GM18499 (cell line): ENCODE results near the gene ZDHHC17.

Experiments used
- ATAC-seq: cut with Tn5 transposase; IDR thresholded peaks from one replicate; pipeline ENCODE4 v1.9.1; 2021; ENCODE audit warnings: moderate number of reproducible peaks; ENCODE audit not compliant: insufficient read depth, unreplicated experiment

Gene ZDHHC17

DNA sequence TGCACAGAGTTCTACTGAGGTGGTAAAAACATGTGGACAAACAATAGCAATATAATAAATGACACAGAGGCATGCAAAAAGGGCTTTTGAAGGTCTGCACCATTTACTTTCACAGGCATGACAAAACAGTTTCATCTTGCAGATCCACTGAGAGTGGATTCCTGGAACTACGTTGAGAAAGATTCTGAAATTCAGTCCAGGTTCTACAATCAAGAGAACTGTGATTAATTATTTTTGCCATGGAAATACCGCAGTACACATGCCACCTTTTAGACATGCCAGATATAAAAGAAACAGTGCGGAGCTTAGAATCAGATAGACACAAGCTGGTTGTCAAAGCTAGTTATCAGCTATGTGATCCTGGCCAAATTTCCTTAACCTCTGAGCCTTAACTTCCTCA lies 110.1 kb downstream of the ZDHHC17 start:
- no peak for ATAC-seq

DNA sequence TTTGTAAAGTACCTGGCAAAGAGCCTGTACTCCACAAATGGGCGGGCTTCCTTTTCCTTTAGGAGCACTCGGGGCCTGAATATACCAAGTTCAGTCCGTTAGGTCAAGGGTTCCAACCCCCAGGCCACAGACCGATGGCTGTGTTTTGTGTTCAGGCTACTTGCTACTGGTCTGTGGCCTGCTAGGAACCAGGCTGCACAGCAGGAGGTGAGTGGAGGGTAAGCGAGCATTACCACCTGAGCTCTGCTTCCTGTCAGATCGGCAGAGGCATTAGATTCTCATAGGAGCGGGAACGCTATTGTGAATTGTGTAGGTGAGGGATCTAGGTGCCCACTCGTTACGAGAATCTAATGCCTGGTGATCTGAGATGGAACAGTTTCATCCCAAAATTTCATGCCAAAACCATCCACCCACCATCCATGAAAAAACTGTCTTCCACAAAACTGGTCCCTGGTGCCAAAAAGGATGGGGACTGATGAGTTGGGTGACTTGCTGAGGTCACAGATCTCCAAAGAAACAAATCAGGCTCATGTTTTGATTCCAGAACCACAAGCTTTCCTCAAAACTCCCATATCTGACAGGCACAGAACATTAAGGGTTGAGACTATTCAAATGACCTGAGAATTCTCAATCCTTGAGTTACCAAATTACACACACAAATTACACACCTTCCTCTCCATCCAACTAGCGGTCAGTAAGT lies 110.7 kb downstream of the ZDHHC17 start:
- ATAC-seq, result no peak

DNA sequence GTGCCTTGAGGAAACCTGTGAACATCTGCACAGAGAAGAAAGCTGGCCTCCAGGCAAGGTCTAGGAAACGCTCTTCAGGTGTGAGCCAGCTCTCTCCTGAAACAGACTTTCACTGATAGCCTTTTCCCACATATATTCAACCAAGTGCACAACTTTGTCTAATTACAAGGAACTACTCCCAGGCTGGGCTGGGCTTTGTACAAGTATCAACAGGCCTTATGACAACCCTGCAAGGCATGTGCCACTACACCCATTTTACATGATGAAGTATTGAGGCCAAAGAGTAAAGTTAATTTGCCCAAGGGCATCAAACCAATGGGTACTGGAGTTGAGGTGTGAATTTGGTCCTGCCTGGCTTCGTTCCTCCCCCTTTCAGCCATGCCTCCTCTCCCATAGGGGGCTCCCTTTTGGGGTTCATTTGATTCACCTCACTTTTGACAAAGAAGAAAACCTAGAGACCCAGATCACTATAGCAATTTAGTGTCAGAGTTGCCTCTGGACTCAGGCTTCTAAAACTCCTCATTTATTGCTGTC lies 112.8 kb downstream of the ZDHHC17 start:
- no peak for ATAC-seq

DNA sequence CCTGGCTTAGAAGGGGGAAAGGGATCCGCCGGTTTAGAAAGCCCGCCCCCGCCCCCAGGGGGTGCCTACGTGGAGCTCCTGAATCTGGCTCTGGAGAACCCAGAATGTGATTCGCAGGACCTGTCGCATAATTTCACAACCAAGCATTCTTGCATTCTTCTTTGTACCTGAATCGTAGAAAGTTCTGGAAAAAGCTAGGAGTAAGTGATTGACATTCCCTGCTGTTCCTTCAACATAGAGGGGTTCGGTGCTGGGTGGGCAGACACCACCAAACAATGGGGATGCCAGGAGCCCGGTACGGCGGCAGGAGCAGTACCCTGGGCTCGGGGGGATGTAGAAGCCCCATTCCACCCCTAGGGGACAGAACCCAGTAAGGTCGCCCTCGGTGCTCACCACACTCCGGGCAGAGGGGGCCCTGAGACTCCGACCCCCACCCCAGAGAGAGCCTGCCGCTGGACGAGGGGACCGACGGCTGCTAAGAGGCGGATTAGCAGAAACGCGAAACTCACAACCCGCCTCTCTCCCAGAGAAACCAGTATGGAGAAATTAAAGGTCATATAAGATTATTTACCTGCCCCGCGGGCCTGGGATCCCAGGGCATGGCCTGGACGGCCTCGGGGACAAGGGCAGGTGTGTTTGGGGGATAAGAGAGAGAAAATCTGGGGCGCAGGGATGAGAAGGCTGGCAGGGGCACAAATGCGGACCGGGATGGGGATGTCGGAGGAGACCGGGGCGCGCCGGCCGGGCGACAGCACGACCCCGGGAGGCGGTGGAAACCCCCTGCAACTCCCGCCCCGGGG lies 114.4 kb downstream of the ZDHHC17 start:
- ATAC-seq, result peak; percentile 25

DNA sequence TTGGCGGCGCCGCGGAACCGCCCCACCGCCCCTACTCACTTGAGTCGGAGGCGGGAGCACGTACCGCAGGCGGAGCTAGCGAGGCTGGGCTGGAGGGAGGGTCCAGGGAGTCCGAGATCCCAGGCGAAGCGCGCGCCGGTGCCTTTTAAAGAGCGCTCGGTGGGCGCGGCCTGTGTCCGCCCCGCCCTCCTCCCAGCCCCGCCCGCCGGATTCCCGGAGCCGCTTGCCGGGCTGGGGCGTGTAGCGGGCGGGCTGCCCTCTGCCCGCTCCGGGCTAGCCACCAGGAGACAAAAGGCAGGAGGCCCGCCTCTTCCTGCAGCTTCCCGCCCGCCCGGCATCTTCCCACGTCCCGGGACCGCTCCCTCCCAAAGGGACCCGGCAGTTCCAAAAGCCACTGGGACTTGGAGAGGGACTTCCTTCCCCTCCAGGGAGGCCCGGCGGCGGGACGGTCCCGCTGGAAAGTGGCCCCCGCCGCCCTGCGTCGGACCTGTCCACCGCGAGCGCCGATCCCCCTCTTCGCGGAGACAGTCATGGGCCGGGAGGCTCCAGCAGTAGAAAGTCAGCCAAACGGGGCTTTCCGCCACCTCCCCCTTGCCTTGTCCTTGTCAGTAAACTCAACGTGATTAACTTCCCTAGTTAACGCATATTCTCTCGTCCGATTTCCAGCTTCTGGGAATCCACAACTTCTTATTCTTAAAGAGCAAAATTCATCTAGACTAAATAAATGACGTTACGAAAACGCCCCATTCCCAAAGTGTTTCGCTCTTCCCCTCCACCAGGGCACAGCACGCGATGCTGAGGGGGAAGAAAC lies 115.2 kb downstream of the ZDHHC17 start, which contains the start of gene CSRP2:
TSS of gene CSRP2 (minus strand) at position 121 of the 811 bp plus-strand sequence. CDS start 12,759 bp downstream, outside the sequence.
- ATAC-seq, result peak; percentile 55

DNA sequence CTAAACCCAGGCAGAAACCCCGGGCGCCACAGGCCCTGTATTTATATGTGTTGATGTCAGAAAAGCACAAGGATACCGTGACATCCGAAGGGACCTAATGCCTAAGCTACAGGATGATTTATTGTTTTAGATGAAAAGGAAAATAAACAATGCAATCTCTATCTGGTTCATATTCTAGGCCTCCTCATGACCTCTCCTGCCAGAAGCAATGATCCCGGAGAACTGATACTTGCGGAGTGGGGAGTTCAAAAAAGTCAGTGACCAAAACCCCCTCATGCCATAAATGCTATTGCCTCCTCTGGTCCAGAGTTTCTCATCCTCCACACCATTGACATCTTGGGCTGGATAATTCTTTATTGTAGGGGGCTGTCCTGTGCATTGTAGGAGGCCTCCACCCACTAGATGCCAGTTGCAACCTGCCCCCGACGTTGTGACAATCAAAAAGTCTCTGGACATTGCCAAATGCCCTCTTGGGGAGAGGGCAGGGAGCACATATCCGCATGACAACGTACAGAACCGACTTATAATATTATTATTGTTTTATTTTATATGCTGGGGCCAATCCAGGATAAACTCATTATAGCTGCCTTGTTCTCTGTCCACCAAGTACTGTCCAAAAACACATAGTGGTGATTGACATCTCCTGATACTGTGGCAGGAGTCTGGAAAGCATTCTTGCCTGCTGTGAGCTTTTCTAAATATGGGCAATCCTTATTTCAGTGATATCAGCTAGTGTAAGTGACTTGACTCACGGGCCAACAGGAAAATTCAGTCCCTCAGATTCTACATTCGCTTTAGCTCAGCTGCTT lies 116.0 kb downstream of the ZDHHC17 start:
- no peak for ATAC-seq

DNA sequence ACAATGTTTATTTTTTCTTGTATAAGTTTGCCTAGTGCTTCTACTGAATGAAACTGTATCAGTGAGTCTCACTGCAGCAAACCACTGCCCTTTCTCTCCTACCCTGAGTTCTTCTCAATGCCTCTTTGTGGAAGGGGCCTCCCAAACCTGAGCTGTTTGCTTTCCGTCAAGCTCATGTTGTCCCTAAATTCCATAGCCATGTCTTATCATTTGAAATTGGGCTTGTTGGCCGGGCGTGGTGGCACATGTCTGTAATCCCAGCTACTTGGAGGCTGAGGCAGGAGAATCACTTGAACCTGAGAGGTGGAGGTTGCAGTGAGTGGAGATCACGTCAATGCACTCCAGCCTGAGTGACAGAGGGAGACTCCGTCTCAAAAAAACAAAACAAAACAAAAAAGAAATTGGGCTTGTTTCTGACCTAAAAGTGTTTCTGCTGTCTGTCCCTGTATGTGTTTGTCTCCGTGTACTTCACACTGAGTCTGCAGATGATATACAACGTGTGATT lies 116.7 kb downstream of the ZDHHC17 start:
- no peak for ATAC-seq

DNA sequence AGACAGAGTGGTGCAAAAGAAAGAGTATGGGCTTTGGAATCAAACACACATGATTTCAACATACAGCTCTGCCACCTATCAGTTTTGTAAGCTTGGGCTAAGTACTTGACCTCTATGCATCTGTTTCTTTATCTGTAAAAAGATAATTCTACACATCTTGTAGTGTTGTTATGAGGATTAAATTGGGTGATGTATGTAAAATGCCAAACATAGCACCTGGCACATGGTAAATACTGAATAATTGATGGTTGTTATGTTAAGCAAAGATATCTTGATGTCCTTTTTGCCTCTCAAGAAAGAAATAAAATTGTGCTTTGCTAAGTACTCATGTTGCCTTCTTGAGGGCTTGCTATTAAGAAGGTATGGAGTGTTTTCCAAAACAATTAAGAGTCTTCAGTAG lies 117.2 kb downstream of the ZDHHC17 start:
- ATAC-seq, result no peak

DNA sequence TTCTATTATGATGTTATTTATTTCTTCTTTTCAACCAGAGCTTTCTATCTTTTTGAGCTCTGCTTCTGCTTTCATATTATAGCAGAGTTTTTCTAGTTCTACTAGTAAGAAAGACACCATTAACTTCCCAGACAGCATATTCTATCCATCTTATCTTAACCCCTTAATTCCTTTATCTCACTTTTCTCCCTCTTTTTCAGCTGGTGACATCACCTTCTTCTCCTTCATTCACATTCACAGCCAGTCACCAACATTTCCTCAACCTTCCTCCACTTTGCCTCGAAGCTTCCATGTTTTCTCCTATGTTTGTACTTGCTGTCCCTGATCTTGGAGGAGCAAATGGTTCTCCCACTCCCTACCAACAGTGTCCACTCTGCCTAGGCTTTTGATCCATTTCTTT lies 118.5 kb downstream of the ZDHHC17 start:
- ATAC-seq, result no peak

DNA sequence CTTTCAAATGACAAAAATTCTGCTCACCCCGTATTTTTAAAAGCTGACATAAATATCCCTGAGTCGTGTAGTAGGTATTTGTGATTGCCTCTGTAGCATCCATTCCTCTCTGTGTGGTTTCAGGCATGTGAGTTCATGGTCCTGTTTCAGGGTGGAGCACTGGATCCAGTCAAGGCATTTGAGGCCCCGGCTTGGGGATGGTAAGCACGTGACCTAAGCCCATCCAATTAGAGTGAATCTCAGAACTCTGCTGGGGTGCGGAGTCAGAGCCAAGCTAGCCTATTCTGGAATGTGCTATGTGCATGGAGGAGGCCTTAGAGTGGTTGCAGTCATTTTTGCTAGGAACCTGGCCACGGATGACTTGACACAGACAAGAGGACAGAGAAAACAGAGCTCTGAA lies 119.2 kb downstream of the ZDHHC17 start:
- ATAC-seq, result no peak

DNA sequence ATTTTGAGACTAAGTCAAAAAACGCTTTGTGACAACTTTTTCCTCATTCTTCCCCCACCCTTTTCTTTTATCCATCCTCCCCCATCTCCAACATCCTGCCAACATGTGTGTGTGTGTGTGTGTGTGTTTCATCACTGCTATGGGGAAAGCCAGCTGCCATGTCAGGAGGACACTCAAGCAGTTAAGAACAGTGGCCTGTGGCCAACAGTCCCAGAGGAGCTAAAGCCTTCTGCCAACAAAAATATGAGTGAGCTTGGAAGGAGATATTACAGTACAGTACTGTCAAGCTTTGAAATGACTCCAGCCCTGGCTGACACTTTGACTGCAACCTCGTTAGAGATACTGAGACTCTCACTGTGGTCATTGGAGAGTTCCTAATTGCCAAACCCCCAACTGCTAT lies 119.9 kb downstream of the ZDHHC17 start:
- no peak for ATAC-seq

DNA sequence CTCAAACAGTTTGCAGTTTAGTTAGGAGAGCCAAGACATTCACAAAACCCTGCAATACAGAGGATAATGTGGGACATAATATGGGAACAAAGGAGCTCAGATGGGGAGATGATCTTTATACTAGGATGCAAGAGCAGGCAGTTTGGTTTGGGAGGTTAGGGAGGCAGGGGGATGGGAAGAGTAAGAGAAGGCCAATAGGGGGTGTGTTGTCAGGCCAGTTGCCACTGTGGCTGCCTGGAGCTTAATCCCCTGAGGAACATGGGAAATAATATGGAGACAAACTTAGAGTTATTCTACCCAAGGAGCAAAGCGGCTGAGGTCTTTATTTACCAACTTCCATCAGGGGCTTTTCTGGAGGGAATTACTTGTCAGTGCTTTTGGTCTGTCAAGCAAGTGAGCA lies 124.9 kb downstream of the ZDHHC17 start:
- ATAC-seq, result no peak

DNA sequence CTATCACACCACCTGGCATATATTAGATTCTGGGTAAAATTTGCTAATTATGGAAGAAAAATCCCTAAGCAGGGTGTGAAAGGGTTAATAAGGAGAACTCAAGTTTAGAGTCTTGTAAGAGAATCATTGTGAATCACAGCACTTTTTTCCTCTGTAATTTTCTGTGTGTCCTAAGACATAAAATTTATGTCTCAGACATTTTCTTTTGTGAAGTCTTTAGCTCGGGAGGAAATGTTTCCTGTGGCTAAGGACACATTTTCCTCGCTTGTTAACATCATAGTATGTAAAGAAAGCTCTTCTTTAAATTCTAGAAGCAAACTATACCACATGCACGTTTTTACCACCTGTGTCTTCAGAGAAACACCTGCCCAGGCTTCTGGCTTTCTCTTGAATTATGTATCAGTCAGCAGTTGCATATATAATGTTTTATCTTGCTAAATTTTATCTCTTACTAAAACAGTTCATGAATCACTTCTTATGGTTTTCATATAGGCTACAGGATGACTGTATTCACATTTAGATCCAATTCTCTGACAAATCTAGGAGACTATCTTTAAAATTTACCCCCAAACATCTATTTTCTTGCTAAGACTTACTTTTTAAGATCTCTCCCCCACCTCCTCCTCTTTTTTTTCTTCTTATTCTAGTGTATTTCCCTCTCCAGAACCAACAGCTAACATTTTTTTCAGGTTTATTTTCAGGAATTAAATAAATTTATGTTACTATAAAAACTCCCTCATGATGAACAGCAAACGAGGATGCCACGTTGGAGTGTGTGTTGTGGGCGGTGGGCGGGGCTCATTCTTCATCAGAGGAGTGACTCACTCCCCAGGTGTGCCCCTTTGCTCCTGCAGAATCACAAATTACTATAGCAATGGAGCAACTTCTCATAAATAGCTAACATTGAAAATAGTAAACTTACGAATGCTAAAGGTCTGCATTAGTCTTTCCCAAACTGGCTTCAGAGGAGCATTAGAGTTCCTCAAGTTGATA lies 126.5 kb downstream of the ZDHHC17 start:
- no peak for ATAC-seq

DNA sequence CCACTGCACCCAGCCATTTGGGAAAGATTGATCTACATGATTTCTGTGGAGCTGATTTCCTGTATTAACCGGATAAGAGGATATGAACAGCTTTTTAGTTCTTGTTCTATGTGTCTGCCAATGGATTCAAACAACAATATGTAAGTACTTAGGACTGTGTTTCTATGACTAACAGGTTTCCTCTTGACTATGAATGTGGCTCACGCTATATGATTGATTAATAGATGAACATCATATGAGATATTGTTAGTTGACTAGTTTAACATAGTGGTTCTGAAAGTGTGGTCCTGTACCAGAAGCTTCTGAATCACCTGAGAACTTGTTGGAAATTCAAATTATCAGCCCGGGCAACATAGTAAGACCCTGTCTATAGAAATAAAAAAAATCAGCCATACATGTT lies 127.7 kb downstream of the ZDHHC17 start:
- ATAC-seq, result no peak

DNA sequence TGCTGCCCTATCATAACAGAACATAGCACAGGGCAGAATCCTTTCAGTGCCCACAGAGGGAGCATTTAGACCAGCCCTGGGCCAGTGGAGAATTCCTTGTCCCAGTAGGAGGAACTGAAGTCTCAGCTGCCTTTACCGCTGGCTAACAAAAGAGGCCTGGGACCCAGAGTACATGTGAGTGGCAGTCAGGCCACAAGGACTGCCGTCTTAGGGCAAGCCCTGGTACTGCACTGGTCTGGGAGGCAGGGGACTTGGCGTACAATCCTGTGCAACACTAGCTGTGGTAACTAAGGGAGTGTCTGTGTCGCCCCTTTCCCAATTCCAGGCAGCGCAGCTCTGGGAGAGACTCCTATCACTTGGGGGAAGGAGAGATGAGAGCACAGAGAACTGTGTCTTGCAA lies 131.9 kb downstream of the ZDHHC17 start:
- ATAC-seq, result no peak

DNA sequence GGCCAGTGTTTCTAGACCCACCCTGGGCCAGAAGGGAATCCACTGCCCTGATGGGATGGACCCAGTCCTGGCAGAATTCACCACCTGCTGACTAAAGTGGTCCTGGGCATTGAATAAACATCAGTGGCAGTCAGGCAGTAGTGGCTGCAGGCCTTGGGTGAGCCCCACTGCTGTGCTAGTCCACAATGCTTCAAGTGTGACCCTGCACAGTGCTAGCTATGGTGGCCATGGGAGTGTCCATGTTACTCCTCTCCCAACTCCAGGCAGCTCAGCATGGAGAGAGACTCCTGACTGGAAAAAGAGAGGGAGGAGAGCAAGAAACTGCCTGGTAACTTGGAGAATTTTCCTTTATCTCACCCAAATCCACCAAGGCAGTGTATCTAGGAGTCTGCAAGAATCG lies 132.4 kb downstream of the ZDHHC17 start:
- ATAC-seq, result no peak

DNA sequence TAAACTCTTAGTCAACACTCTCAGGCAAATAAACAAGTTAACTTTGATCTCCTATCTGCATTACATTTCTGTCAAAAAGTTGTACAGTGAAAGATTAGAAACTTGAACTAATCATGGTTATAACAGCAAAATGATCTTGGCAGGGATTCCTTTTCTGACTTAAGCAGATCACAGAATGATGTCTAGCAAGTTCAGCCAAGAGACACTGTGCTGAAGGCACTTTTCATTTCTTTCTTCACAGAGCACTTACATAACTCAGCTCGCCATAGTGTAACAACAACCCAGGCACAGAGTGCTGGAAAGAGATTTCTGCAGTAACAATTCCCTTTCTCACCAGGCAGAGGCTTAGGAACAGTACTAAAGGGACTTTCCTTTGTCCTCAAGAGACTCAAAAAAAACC lies 134.5 kb downstream of the ZDHHC17 start:
- no peak for ATAC-seq

DNA sequence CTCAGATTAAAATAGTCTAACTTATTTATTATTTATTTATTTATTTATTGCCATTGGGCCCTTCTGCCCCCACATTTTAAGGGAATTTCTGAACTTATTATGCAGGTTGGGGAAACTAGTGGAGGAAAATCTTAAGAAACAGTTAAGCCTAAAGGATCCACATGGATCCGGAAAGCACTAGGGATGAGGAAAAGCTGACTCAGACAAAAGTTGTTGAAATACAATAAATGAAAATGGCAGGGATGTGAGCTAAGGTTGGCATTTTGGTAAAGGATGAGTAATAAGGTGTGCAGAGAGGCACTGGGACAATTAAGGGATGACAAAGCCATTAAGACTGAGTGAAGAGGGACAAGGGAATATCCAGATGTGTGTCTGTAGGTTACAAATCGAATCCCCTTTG lies 135.6 kb downstream of the ZDHHC17 start:
- ATAC-seq, result no peak
